ENCODE data around the gene NLRC5.
A peak's percentile ranks its signal among the peaks of the same experiment; 100 is the strongest.

The NLRC5 gene

GRCh38 chr16:57091200-57091974 lies 102.0 kb downstream of the NLRC5 start:
- TF ChIP-seq CTCF (conservative IDR thresholded peaks at IDR 0.05; ENCODE audit: low read depth, low read length): no peak
- H3K4me3 ChIP-seq (ENCODE audit: low read length): peak overlapping the region; percentile 49
- DNase-seq (ENCODE audit: low read depth): no peak

GRCh38 chr16:57091975-57092785 lies 102.8 kb downstream of the NLRC5 start, which contains the start of gene CPNE2:
Gene CPNE2, plus strand, starts transcription at chr16:57092583. Its CDS starts 18,160 bp downstream, at chr16:57110743.
- H3K4me3 ChIP-seq (ENCODE audit: low read length): peak within 1 kb of the TSS; percentile 55
- DNase-seq (ENCODE audit: low read depth): no peak
- TF ChIP-seq CTCF (conservative IDR thresholded peaks at IDR 0.05; ENCODE audit: low read depth, low read length): no peak

DNA sequence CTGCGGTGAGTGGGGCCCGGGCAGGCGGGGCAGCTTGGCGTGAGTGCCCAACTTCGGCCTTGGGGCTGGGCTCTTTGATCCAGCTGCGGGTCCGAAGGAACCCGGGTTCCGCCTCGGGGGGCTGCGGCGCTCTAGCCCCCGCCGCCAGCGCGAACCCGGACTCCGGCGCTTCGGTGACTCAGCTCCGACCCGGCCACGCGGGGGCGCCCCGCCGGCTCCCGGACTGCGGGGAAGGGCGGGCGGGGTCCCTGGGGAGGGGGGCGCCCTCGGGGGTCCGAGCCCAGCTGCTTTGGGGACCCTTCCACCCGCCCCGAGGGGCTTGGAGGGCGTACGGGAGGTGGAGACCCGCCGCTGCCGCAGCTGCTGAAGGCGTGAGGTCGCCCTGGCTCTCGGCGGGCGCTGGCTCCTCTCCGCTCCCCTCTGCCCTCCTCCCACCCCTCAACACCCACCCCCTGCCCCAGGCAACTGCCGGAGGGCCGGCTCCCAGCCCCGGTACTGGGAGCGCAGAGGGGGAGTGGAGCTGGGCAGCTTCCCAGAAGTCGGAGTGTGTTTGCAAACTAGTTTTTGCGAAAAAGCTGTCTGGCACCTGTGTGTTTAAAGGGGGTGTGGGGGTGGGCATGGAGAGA lies 103.5 kb downstream of the NLRC5 start:
- peak overlapping the region; percentile 55 for H3K4me3 ChIP-seq (ENCODE audit: low read length)
- no peak for DNase-seq (ENCODE audit: low read depth)
- peak; percentile 39 for TF ChIP-seq CTCF (conservative IDR thresholded peaks at IDR 0.05; ENCODE audit: low read depth, low read length)

GRCh38 chr16:57093666-57094564 lies 104.6 kb downstream of the NLRC5 start:
- peak overlapping the region; percentile 55 for H3K4me3 ChIP-seq (ENCODE audit: low read length)
- no peak for DNase-seq (ENCODE audit: low read depth)

GRCh38 chr16:57094911-57095310 lies 105.6 kb downstream of the NLRC5 start:
- TF ChIP-seq CTCF (conservative IDR thresholded peaks at IDR 0.05; ENCODE audit: low read depth, low read length): no peak
- no peak for DNase-seq (ENCODE audit: low read depth)
- no peak overlapping the region for H3K4me3 ChIP-seq (ENCODE audit: low read length)

More at GRCh38 chr16:57093666-57094564, 104.6 kb downstream of the NLRC5 start:
- TF ChIP-seq CTCF (conservative IDR thresholded peaks at IDR 0.05; ENCODE audit: low read depth, low read length): no peak

DNA sequence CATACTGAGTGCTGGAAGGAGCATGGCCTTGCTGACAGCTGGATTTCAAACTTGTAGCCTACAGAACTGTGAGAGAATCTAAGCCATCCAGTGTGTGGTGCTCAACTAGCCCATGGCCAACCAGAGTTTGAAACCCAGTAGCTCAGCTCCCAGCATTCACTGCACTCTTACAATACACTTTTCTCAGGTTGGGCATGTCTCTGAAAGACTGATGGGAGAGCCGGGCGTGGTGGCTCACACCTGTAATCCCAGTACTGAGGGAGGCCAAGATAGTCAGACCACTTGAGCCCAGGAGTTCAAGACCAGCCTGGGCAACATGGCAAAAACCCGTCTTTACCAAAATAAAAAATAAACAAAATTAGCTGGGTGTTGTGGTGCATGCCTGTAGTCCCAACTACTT lies 106.8 kb downstream of the NLRC5 start:
- no peak for DNase-seq (ENCODE audit: low read depth)
- no peak for TF ChIP-seq CTCF (conservative IDR thresholded peaks at IDR 0.05; ENCODE audit: low read depth, low read length)
- no peak overlapping the region for H3K4me3 ChIP-seq (ENCODE audit: low read length)

Data from retinal pigment epithelial cell (primary cell).